ENCODE results near the gene GPR180. TPM values are rescaled to one million over a fixed set of nuclear protein-coding genes. Genes with fewer than 3 reads are reported as not detected.

The GPR180 gene
- total RNA-seq, result 7.7 and 8.9 TPM in 2 replicates

DNA sequence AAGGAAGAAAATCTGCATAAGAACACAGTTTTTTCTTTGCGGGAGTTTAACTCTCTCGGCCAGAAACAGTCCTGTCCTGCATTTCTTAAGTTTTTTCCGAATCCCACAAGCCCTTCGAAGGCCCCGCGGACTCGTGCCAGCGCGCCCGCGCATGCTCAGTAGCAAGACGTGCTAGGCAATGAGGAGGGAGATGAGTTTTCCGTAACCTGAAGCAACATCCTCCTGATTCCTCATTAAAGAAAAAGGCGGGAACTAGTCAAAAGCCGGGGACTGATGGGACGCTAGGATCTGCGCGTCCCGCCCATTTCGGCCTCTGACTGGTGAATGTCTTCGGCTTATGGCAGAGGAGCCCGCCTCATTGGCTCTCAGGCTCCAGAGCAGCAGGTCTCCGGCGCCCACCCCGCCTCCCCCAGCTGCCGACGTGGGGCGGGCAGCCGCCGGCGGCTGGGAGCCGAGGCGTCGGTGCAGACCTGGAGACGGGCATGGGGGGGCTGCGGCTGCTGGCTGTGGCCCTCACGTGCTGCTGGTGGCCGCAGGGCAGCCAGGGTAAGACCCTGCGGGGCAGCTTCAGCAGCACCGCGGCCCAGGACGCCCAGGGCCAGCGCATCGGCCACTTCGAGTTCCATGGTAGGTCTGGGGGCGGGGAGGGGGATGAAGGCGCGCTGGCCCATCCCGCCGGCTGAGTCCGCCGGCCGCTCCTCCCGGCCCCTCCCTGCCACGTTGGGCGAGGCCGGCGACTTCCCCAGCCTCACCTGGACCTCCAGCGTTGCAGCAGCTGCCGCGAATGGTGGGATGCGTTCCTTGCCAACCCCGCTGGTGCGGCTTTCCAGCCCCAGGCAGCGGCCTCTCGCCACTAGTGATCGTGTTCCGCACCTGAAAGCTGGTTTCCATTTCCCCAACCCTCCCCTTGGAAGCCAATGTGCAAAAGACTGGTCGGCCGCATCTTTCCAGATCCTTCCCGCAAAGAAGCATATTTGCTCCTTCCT lies at the start of gene GPR180:
GPR180 (plus strand) TSS at position 412 of the 986 bp plus-strand sequence; CDS start at position 483, 71 bp downstream.

DNA sequence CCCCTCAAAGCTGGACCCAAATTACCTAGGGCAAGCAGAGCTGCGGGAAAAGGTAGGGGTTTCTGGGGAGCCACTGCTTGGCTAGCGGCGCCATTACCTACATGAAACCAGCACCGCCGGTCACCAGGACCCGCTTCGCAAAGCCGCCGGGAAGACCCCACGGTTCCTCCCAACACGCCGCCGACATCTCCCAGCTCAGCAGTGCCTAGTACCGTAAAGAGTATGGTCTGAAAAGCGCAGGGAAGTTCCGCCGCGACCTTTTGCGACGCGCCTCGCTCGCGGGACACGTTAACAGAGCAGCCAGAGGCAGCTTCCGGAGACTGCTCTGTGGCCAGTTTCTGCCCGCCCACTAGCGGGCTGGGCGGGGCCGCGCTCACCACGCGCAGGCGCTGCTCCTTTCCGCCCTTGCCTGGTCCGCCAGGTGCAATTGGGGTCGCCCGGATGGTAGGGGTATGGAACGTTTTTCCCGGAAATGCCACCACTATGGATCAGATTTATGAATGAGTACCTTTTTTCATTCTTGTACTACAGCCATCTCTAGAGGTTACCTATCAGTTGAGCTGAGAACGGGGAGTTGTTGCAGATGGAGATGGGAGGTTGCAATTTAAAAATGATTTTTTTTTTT lies 5.6 kb upstream of the GPR180 start, which contains the start of gene TGDS:
TGDS (minus strand) TSS at position 203 of the 625 bp plus-strand sequence; CDS start at position 187, 16 bp downstream.

Other genes starting within 250 kb of the GPR180 start
- gene DCT, start 122.2 kb upstream of the GPR180 start, total RNA-seq, result not detected in 2 replicates
- 7.5 and 10.2 TPM in 2 replicates for gene TGDS, start 5.7 kb upstream of the GPR180 start, total RNA-seq
- 0.76 and 3.5 TPM in 2 replicates for gene SOX21, start 110.7 kb downstream of the GPR180 start, total RNA-seq